Neuronal stem cell (in vitro differentiated cells): ENCODE data around the gene GRM4.

Experiments
- DNase-seq: peaks from one replicate; pipeline ENCODE4 v3.0.0-alpha.2; 2013; ENCODE audit warnings: low spot score
- H2AFZ ChIP-seq: one replicate; pipeline ENCODE4 v1.6.1; 2013; ENCODE audit warnings: mild to moderate bottlenecking, low read length, inconsistent platforms
- H2AK5ac ChIP-seq: 2 replicates; pipeline ENCODE4 v1.6.1; 2013; ENCODE audit warnings: low read depth, mild to moderate bottlenecking, inconsistent platforms, low read length, moderate library complexity, mixed read lengths
- H2BK120ac ChIP-seq: 2 replicates; pipeline ENCODE4 v1.6.1; 2013; ENCODE audit warnings: low read depth, mild to moderate bottlenecking, inconsistent platforms, low read length, moderate library complexity, mixed read lengths
- H2BK12ac ChIP-seq: one replicate; pipeline ENCODE4 v1.6.1; 2013; ENCODE audit warnings: low read length, inconsistent platforms
- H2BK15ac ChIP-seq: 2 replicates; pipeline ENCODE4 v1.6.1; 2013; ENCODE audit warnings: mild to moderate bottlenecking, low read length, inconsistent platforms, mixed read lengths
- H2BK5ac ChIP-seq: one replicate; pipeline ENCODE4 v1.6.1; 2013; ENCODE audit warnings: inconsistent platforms, mild to moderate bottlenecking, low read length, moderate library complexity
- H3K14ac ChIP-seq: one replicate; pipeline ENCODE4 v1.6.1; 2013; ENCODE audit warnings: low read length, inconsistent platforms
- H3K18ac ChIP-seq: 2 replicates; pipeline ENCODE4 v1.6.1; 2013; ENCODE audit warnings: low read length, inconsistent platforms
- H3K23ac ChIP-seq: 2 replicates; pipeline ENCODE4 v1.6.1; 2013; ENCODE audit warnings: low read depth, mild to moderate bottlenecking, mixed read lengths, low read length, inconsistent platforms; ENCODE audit not compliant: poor library complexity
- H3K27ac ChIP-seq: replicated peaks from 3 replicates; pipeline ENCODE4 v1.5.1; 2013; ENCODE audit warnings: low read length, inconsistent platforms
- H3K27me3 ChIP-seq, 3 experiments: 2 replicates each; pipeline ENCODE4 v1.6.1; 2013; ENCODE audit warnings: low read length in 3 of 3, mild to moderate bottlenecking in 2 of 3, inconsistent platforms in 1 of 3, low read depth in 1 of 3, mixed read lengths in 1 of 3, moderate library complexity in 1 of 3; ENCODE audit not compliant: control insufficient read depth in 3 of 3, insufficient read depth in 3 of 3
- H3K36me3 ChIP-seq, 2 donors: replicated peaks in 1 of 2; 2 replicates each; pipeline ENCODE4 v1.6.1; 2013; ENCODE audit warnings: low read length in 2 of 2; ENCODE audit not compliant: control insufficient read depth in 2 of 2, insufficient read depth in 2 of 2
- H3K4ac ChIP-seq: 2 replicates; pipeline ENCODE4 v1.6.1; 2013; ENCODE audit warnings: inconsistent platforms, mild to moderate bottlenecking, low read length, moderate library complexity
- H3K4me1 ChIP-seq, 2 donors: 1 replicate in 1 of 2; 2 replicates in 1 of 2; pipeline ENCODE4 v1.6.1; 2013; ENCODE audit warnings: low read length in 2 of 2, low read depth in 1 of 2; ENCODE audit not compliant: control insufficient read depth in 2 of 2, insufficient read depth in 1 of 2
- H3K4me2 ChIP-seq: one replicate; pipeline ENCODE4 v1.6.1; 2013; ENCODE audit warnings: mild to moderate bottlenecking, low read length, inconsistent platforms; ENCODE audit not compliant: insufficient read depth, poor library complexity, severe bottlenecking
- H3K4me3 ChIP-seq, 2 donors: 2 replicates each; pipeline ENCODE4 v1.5.1; 2013; ENCODE audit warnings: low read length in 2 of 2, mild to moderate bottlenecking in 2 of 2, inconsistent platforms in 1 of 2, moderate library complexity in 1 of 2
- H3K79me1 ChIP-seq: one replicate; pipeline ENCODE4 v1.6.1; 2013; ENCODE audit warnings: low read depth, mild to moderate bottlenecking, inconsistent platforms, low read length, moderate library complexity
- H3K9ac ChIP-seq: one replicate; pipeline ENCODE4 v1.6.1; 2013; ENCODE audit warnings: mild to moderate bottlenecking, low read depth, low read length, inconsistent platforms; ENCODE audit not compliant: poor library complexity
- H3K9me3 ChIP-seq, 2 donors: replicated peaks in 1 of 2; 2 replicates each; pipeline versions ENCODE3 to v1.6.1; 2013; ENCODE audit warnings: low read length in 2 of 2, mild to moderate bottlenecking in 2 of 2, inconsistent platforms in 1 of 2, low read depth in 1 of 2, mixed read lengths in 1 of 2, moderate library complexity in 1 of 2; ENCODE audit not compliant: control insufficient read depth in 2 of 2, insufficient read depth in 1 of 2
- H4K8ac ChIP-seq: one replicate; pipeline ENCODE4 v1.6.1; 2013; ENCODE audit warnings: low read depth, mild to moderate bottlenecking, inconsistent platforms, low read length, moderate library complexity
- H4K91ac ChIP-seq: one replicate; pipeline ENCODE4 v1.6.1; 2013; ENCODE audit warnings: low read length, low read depth, mild to moderate bottlenecking, inconsistent platforms; ENCODE audit not compliant: poor library complexity
- WGBS, 2 donors: extraction: QIAGEN DNeasy Blood & Tissue Kit; methylation state at CpG; one replicate each; pipeline ENCODE4 v1.1.7; 2013; ENCODE audit warnings: missing lambda C conversion rate in 2 of 2, mixed read lengths in 1 of 2; ENCODE audit not compliant: insufficient read length in 2 of 2, insufficient replicate concordance in 1 of 2; ENCODE audit errors: extremely low coverage in 2 of 2; 5-methylcytosine and 5-hydroxymethylcytosine counted together

GRM4 gene

DNA sequence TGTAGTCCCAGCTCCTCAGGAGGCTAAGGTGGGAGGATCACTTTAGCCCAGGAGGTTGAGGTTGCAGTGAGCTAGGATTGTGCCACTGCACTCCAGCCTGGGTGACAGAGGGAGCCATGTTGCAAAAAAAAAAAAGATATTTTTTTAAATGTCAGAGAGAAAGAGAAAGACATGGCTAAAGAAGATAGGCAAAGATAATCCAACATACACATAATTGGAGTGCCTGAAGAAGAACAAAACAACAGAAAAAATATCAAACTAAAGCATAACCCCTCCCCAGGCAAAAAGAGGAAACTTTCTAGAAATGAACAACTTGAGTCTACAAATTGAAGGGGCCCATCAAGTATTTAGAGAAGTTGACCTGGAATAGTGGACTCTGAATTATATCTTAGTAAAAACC is 14.0 kb upstream of the GRM4 start:
- H3K27me3 ChIP-seq, result peaks cover 0 to 18% (median 8%) of the 10 kb centered on the region in 3 experiments
- no peaks in the 10 kb centered on the region for H3K79me1 ChIP-seq
- H3K27ac ChIP-seq, result no peak overlapping the region
- H3K4me3 ChIP-seq, result no peak overlapping the region
- no peak overlapping the region for H2BK15ac ChIP-seq
- H3K4ac ChIP-seq, result no peak overlapping the region
- peaks cover 2 to 4% of the 10 kb centered on the region in 2 donors for H3K9me3 ChIP-seq
- H3K36me3 ChIP-seq, result no peaks in the 10 kb centered on the region
- H3K4me2 ChIP-seq, result no peak overlapping the region
- H2AFZ ChIP-seq, result no peak overlapping the region
- no peak overlapping the region for H4K8ac ChIP-seq
- H3K9ac ChIP-seq, result no peak overlapping the region
- no peak overlapping the region for H3K23ac ChIP-seq
- no peak overlapping the region for H2AK5ac ChIP-seq
- no peak overlapping the region for H4K91ac ChIP-seq
- peaks cover 0 to 1% of the 10 kb centered on the region in 2 donors for H3K4me1 ChIP-seq
- no peak overlapping the region for H3K14ac ChIP-seq
- no peak overlapping the region for H2BK120ac ChIP-seq
- no peak for DNase-seq
- no peak overlapping the region for H2BK5ac ChIP-seq
- no peak overlapping the region for H2BK12ac ChIP-seq
- H3K18ac ChIP-seq, result no peak overlapping the region

DNA sequence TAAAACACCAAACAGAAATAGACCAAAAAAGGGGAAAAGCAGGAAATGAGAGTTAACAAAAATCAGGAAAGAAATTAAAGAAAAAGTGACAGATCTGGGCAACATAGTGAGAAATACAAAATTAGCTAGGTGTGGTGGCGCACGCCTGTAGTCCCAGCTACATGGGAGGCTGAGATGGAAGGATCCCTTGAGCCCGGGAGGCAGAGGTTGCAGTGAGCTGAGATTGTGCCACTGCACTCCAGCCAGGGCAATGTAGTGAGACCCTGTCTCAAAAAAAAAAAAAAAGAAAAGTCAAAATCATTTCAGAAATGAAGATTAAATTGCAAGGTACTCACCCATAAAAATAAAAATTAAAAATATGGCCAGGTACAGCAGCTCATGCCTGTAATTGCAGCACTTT is 13.0 kb upstream of the GRM4 start:
- Histone ChIP-seq H3K27me3 (peaks cover 0 to 25% (median 17%) of the 10 kb centered on the region in 3 experiments), H3K4ac (no peak overlapping the region), H3K23ac (no peak overlapping the region), H3K27ac (no peak overlapping the region), H2BK15ac (no peak overlapping the region), H3K18ac (no peak overlapping the region), H3K4me2 (no peak overlapping the region), H3K79me1 (no peaks in the 10 kb centered on the region), H4K8ac (no peak overlapping the region), H2AFZ (no peak overlapping the region), H3K9ac (no peak overlapping the region), H3K9me3 (peaks cover 2 to 4% of the 10 kb centered on the region in 2 donors), H3K14ac (no peak overlapping the region), H2BK120ac (no peak overlapping the region), H4K91ac (no peak overlapping the region), H3K4me1 (peaks cover 4 to 6% of the 10 kb centered on the region in 2 donors), H3K36me3 (no peaks in the 10 kb centered on the region), H2BK5ac (no peak overlapping the region), H2BK12ac (no peak overlapping the region), H3K4me3 (no peak overlapping the region), H2AK5ac (no peak overlapping the region)
- WGBS, 2 donors, result no CpG with 5 or more reads among the region's 3 CpGs
- no peak for DNase-seq

DNA sequence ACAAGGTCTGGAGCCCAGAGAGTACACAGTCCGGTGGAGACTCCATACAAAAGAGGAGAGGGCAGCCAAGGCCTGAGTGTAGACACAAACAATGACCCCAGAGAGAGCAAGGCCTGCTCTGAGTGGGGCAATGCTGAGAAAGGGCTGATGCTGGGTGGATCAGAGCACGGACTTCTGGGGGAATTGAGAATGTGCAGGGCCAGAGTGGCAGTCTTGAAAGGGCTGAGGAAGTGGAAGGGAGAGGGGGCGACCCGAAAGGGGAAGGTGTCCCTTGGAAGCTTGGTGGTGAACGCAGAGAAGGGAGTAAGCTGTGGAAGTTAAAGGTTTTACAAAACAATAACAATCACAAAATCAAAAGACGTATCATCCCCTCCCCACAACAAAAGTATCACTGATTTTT is 12.0 kb upstream of the GRM4 start:
- WGBS, 2 donors, result no CpG with 5 or more reads among the region's 6 CpGs
- Histone ChIP-seq H3K36me3 (no peaks in the 10 kb centered on the region), H3K9ac (no peak overlapping the region), H2BK5ac (no peak overlapping the region), H3K9me3 (peaks cover 2 to 4% of the 10 kb centered on the region in 2 donors), H4K91ac (no peak overlapping the region), H4K8ac (no peak overlapping the region), H2BK15ac (no peak overlapping the region), H3K4ac (no peak overlapping the region), H3K4me2 (no peak overlapping the region), H3K18ac (no peak overlapping the region), H3K4me1 (peaks cover 4 to 6% of the 10 kb centered on the region in 2 donors), H2BK120ac (no peak overlapping the region), H3K14ac (no peak overlapping the region), H2BK12ac (no peak overlapping the region), H3K79me1 (no peaks in the 10 kb centered on the region), H3K27me3 (peaks cover 0 to 35% (median 22%) of the 10 kb centered on the region in 3 experiments), H3K23ac (no peak overlapping the region), H2AFZ (no peak overlapping the region), H2AK5ac (no peak overlapping the region), H3K27ac (no peak overlapping the region), H3K4me3 (no peak overlapping the region)
- no peak for DNase-seq

DNA sequence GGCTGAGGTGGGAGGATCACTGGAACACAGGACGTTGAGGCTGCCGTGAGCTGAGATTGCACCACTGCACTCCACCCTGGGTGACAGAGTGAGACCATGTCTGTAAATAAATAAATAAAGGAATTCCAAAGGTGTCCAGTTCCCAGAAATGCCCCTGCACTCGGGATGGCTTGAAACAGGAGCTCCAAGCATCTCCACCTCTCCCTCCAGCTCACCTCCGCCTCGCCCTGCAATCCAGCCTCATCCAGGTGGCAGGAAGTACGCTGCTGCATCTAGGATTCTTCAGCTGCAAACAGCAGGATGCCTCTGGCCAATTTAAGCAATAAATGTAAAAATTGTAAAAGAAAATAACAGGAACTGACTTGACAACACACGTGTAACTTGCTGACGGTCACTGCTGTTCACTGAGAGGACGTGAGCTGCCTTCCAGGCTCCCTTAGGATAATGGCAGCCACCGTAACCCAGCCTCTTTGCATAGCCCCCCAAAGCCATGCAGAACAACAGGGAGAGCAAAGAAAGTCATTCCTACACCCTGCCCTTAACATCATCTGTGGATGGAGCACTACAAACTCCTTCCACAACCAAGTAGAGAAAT is 11.4 kb upstream of the GRM4 start:
- no peak overlapping the region for H3K4me2 ChIP-seq
- H2AFZ ChIP-seq, result no peak overlapping the region
- H3K27ac ChIP-seq, result no peak overlapping the region
- peaks cover 0 to 38% (median 24%) of the 10 kb centered on the region in 3 experiments for H3K27me3 ChIP-seq
- H4K8ac ChIP-seq, result no peak overlapping the region
- H2AK5ac ChIP-seq, result no peak overlapping the region
- H3K4ac ChIP-seq, result no peak overlapping the region
- no peak overlapping the region for H2BK12ac ChIP-seq
- H3K9me3 ChIP-seq, result peaks cover 2 to 4% of the 10 kb centered on the region in 2 donors
- no peaks in the 10 kb centered on the region for H3K36me3 ChIP-seq
- no peak overlapping the region for H2BK15ac ChIP-seq
- H3K18ac ChIP-seq, result no peak overlapping the region
- H3K79me1 ChIP-seq, result no peaks in the 10 kb centered on the region
- H3K4me1 ChIP-seq, result peaks cover 4 to 6% of the 10 kb centered on the region in 2 donors
- no peak overlapping the region for H3K4me3 ChIP-seq
- H3K23ac ChIP-seq, result no peak overlapping the region
- H3K9ac ChIP-seq, result no peak overlapping the region
- no peak overlapping the region for H2BK120ac ChIP-seq
- no peak overlapping the region for H4K91ac ChIP-seq
- no peak overlapping the region for H2BK5ac ChIP-seq
- H3K14ac ChIP-seq, result no peak overlapping the region
- WGBS, 2 donors, result no CpG with 5 or more reads among the region's 10 CpGs
- no peak for DNase-seq
